Retinal pigment epithelial cell (primary cell): ENCODE results near the gene RTN4.

Source experiments
- DNase-seq: peaks from one replicate; pipeline ENCODE4 v3.0.0-alpha.2; 2010; ENCODE audit warnings: low read depth
- H3K4me3 ChIP-seq: 2 replicates; pipeline ENCODE4 v1.5.1; 2011; ENCODE audit warnings: mild to moderate bottlenecking, low read length, control low read depth, moderate library complexity
- CTCF ChIP-seq: conservative IDR thresholded peaks from 2 replicates; pipeline ENCODE4 v1.5.1; 2011; ENCODE audit warnings: low read depth, low read length, control low read depth, inconsistent platforms

RTN4 gene

DNA sequence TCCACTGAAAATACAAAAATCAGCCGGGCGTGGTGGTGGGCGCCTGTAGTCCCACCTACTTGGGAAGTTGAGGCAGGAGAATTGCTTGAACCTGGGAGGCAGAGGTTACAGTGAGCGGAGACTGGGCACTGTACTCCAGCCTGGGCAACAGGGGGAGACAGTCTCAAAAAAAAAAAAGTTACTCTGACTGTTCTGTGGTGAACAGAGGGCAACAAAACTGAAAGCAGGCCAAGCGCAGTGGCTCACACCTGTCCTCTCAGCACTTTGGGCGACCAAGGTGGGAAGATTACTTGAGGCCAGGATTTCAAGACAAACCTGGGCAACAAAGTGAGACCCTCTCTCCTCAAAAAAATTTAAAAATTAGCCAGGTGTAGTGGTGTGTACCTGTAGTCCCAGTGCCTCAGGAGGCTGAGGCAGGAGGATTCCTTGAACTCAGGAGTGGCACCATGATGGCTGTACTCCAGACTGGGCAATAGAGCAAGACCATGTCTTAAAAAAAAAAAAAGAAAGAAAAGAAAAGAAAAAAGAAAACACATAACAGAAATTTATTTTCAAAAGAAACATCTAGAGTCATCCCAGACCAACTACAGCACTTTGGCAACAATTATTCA, 13.6 kb upstream of the RTN4 start:
- no peak for DNase-seq
- no peak overlapping the region for H3K4me3 ChIP-seq
- no peak for TF ChIP-seq CTCF

DNA sequence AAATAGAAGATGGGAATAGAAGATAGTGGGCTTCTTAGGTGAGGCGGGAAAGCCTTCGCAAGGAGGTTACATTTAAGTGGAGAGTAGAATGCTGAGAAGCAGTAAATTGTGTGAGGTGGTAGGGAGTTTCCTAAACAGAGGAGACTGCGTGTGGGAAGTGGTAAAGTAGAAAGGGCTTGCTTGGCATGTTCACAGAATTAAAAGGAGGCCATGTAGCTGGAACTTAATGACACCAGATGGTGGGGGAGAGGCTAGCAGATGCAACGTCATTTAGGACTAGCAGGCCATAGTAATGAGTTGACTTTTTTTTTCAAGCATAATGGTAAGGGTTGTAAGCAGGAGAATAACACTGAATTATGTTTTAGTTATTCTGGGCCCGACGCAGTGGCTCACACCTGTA, 13.0 kb upstream of the RTN4 start:
- no peak for TF ChIP-seq CTCF
- no peak overlapping the region for H3K4me3 ChIP-seq
- DNase-seq, result no peak

DNA sequence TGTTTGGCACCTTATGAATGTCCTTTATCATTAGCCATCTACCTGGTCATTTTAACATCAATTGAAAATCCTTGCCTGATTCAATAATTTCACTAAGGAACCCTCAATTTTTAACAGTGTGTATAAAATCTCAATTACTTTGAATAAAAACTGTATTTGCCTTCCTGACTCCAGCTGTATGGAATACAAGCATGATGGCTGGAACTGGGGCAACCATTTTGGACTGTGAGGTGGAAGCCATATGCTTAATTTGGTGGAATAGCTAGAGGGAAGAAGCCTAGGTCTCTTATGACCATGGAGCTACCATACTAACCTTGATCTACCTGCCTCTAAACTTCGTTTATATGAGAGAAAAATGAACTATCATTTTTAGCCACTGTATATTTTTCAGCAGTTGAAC, 12.5 kb upstream of the RTN4 start:
- TF ChIP-seq CTCF, result no peak
- H3K4me3 ChIP-seq, result no peak overlapping the region
- DNase-seq, result no peak

GRCh38 chr2:55061523-55062344, 11.5 kb upstream of the RTN4 start:
- H3K4me3 ChIP-seq, result no peak overlapping the region
- DNase-seq, result no peak
- TF ChIP-seq CTCF, result no peak

DNA sequence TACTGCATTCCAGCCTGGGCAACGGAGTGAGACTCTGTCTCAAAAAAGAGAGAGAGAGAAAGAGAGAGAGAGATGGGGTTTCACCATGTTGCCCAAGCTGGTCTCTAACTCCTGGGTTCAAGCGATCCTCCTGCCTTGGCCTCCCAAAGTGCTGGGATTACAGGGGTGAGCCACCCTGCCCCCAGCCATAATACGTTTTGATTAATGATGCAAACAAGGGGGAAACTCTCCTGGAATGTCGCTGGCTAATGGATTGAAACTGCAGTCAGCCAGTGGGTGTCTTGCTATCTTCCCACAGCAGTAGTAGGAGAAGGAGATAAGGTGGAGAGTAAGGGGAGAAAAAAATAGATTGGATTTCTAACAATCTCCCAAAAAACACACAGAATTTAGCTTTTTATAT, 9.5 kb upstream of the RTN4 start:
- no peak overlapping the region for H3K4me3 ChIP-seq
- no peak for TF ChIP-seq CTCF
- no peak for DNase-seq

- no peak for DNase-seq
- no peak overlapping the region for H3K4me3 ChIP-seq
- no peak for TF ChIP-seq CTCF
Observed at GRCh38 chr2:55057474-55057873, 7.2 kb upstream of the RTN4 start.

DNA sequence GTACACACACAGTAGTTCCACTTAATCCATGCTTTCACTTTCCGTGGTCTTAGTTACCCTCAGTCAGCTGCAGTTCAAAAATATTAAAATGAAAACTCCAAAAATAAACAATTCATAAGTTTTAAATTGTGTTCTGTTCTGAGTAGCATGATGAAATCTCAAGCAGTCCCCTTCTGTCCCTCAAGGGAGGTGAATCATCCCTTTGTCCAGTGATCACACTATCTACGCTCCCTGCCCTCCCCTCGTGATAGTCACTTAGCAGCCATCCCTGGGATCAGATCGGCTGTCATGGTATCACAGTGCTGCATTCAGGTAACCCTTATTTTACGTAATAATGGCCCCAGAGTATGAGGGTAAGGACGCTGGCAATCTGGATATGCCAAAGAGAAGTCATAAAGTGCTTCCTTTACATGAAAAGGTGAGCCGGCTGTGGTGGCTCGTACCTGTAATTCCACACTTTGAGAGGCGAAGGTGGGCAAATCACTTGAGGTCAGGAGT, 5.8 kb upstream of the RTN4 start:
- no peak for DNase-seq
- TF ChIP-seq CTCF, result no peak
- no peak overlapping the region for H3K4me3 ChIP-seq
